IPS-NIHi7 (cell line): Measurements from ENCODE around the gene PEX11A.
A peak's percentile ranks its signal among the peaks of the same experiment; 100 is the strongest.

Experiments
- DNase-seq: peaks from one replicate; pipeline ENCODE4 v3.0.0; 2012; ENCODE audit warnings: mixed read lengths; ENCODE audit errors: extremely low spot score

The PEX11A gene

GRCh38 chr15:89656116-89656815 is 34.3 kb downstream of the PEX11A start:
- no peak for DNase-seq

DNA sequence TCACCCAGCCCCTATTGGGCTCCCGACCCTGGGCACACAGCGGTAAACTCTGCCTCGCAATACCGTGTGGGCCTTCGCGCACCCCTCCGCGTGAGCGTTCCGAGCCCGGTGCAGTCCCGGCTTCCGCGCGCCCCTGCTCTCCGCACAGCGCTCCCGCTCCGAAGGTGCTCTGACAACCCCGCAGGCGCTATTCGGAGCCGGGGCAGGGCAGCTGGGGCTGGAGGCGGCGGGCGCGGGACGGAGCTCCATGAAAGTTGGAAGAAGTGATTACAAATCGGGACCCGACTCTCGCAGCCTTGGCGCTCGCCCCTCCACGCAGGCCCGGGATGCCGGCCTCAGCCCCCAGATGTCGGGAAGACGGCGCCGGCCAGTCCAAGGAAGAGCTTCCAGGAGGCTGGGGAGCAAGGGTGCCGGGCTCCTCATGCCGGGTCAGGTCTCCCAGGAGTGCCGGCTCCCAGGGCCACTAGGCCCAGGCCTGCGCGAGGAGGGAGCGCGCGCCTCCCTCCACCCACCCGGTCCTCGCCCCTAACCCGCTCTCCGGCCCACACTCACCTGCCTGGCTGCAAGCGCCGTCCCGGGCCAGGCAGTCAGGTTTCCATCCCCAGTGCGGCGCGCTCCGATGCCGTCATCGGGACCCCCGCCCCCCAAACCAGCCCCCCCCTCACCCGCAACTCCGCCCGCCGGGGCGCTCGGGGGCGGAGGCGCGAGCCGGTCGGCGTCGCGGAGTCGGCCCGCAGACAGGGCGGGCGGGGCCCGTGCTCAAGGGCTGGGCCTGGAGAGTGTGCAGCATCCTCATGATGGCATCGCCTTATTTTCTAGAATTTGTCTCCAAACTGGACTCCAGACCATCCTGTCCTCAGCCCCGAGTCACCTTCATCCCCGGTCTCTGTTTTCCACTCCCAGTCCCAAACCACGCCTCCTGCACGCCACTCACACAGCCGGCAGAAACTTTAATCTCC is 35.4 kb downstream of the PEX11A start, which contains the start of gene KIF7:
Gene KIF7, minus strand, starts transcription at position 621 of the 959 bp plus-strand sequence. CDS start 2,537 bp downstream, outside the sequence.
- peak; percentile 98 for DNase-seq

- no peak for DNase-seq
Observed at GRCh38 chr15:89654301-89654761, 36.2 kb downstream of the PEX11A start.

GRCh38 chr15:89653578-89653977 is 37.0 kb downstream of the PEX11A start:
- DNase-seq, result no peak

DNA sequence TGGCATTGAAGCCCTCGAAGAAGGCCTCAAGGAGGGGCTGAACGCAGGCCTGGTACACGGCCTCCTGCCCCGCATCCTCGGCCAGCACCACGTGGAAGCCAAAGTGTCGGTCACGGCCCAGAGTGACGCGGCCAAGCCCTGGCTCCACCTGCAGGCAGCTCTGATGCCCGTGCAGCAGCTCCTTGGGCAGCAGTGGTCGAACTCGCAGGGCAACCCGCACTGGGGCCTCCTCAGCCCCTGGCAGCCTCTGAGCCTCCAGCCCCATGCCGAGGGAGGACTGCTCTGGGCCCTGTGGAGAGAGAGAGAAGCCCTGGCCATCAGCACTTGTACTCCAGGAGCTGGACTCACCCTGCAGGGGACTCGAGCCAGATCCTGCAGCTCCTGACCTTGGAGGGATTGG is 37.9 kb downstream of the PEX11A start:
- DNase-seq, result no peak

- DNase-seq, result no peak
Observed at GRCh38 chr15:89652131-89652530, 38.4 kb downstream of the PEX11A start.

DNA sequence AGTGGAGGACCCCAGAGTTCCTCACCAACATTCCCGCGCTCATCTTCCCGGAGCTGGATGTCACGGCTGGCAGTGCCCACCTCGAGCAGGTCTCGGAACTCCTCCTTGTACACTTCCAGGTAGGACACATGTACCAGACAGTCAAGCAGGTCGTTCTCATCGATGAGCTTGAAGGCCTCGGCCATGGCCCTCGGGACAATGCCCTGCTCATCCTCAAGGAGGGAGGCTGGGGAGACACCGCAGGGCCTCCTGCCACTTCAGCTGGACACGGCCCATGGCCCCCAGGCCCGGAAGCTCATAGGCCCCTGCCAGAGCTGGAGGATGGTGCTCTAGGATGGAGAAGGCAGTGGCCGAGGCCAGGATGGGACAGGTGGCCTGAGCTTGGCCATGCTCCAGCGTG is 40.8 kb downstream of the PEX11A start:
- DNase-seq, result no peak

DNA sequence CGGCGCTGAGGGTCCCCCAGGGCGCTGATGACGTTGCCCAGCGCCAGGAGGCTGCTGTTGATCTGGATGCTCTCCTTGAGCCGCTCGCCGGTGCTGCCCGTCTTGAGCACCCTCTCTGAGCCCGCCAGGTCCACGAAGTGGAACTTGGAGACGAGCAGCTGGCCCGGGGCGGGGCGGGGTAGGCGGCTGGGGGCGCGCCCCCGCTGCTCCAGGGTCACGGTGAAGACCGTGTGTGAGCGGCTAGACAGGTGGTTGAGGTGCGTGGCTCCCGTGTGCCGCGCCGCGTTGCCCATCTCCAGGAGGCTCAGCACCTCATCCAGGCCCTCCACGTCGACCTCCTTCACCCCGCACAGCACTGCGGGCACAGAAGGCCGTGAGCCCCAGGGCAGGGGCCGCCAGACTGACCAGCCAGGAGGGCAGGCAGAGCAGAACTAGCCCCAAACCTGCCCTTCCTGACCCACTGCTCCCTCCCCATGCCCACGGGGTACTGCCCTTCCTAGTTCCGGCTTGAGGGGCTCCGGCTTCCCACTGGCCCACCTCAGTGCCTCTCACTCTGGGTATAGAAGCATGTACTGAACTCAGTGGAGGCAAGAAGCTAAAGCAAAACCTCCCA is 41.4 kb downstream of the PEX11A start:
- DNase-seq, result no peak

GRCh38 chr15:89648106-89649012 is 42.2 kb downstream of the PEX11A start:
- DNase-seq, result no peak

DNA sequence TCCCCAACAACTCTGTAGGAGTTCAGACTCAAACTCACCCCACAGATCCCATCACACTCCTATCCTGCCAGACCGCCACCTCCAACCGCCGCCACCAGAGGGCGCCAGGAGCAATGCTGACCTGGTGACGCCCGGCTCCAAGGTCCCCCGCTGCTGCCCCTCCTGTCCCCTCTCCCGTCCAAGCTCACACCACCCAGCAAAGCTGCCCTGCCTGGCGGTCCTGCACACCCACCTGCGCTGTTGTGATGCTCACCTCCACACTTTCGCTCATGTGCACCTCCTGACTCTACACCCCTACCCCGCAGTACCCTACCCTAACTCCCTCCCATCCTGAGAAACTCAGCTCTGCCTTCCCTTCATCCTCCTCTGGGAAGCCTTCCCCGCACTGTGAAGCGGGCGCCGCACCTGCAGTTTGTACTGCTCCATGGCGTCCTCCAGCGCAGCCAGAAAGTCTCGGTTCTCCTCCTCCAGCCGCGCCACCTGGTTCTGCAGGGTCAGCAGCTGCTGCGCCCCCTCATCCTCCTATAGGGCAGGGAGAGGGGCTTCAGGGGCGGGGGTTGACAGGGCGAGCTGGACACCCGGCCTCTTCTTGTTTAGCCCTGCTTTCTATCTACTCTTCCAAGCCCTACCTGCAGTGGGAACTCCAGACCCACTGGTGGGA is 43.2 kb downstream of the PEX11A start:
- peak; percentile 95 for DNase-seq

DNA sequence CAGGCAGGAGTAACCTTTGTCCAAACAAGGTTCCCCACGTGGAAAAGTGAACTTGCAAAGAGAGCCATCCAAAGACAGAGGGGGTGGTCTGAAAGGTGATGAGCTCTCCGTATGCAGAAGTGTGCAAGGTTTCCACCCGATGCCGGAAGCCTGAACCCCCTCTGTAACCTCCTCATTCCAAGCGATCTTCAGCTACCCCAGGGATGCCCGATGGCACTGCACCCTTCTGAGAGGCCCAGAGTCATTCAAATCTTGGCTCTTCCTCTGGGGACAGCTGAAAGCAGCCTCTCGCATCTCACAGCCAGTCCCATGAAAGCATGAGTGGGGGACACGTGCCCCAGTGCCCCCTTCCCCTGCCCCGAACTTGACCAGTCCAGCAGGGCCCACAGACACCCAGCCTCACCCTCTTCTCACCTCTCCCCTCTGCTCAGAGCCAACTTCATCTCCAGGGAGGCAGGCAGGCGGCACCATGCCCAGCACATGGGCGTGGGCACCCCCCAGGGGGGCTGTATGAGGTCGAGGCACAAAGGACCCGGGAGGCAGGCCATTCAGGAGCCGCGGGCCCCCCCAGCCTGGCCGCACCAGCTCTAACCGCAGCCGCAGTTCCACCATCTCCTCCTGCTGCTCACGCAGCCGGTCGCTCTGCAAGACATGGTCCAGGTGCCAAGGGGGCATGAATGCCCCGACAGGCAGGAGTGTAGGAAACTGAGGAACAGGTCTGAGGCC is 44.0 kb downstream of the PEX11A start:
- no peak for DNase-seq

GRCh38 chr15:89645680-89646079 is 44.9 kb downstream of the PEX11A start:
- no peak for DNase-seq

GRCh38 chr15:89642106-89642505 is 48.4 kb downstream of the PEX11A start:
- no peak for DNase-seq

GRCh38 chr15:89641053-89641452 is 49.5 kb downstream of the PEX11A start:
- DNase-seq, result no peak

DNA sequence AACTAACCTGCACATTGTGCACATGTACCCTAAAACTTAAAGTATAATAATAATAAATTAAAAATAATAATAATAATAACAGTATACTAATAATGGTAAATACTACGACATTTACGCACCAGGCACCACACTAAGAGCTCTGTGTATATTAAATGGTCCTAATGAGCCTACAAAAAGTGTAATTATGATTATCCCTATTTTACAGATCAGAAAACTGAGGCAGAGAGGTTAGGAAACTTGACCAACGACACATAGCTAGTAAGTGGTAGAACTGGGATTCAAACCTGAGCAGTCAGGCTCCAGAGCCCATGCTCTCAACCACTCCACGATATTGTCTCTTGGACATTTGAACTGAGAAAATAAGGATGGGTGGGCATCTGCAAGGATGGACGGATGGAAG is 50.3 kb downstream of the PEX11A start:
- DNase-seq, result no peak

DNA sequence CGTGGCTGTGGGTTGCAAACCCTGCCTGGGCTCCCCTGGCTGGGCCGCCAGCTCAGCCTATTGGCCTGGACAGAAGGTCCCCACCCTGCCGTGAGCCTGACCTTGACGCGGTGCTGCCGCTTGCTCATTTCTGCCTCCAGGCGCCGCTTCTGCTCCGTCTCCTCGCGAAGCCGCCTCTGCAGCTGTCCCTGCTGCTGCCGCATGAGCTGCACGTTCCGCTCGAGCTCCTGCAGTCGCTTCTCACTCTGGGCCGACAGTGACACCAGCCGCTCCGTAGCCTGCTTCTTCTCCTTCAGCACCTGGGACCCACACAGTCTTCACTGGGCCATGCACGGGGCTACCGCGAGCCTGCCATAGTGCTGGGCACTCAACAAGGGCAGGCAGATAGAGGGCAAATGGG is 57.0 kb downstream of the PEX11A start:
- peak; percentile 9 for DNase-seq

- DNase-seq, result no peak
Observed at GRCh38 chr15:89632563-89633430, 57.8 kb downstream of the PEX11A start.

DNA sequence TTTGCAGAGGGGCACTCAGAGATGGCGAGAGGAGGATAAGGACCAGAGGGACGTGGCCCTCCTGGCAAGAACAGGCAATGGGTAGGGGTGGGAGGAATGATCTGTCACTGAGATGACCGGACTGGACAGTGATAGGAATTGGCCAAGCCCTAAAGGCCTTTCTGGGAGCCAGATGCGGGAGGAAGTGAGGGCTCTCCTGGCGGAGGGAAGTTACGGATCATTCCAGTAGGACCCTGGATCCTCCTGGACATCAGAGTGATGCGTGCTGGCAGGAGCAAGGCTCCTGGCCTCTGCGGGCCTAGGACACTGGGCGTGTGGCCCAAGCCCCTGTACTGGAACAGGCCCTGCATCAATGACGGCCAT is 58.7 kb downstream of the PEX11A start:
- DNase-seq, result no peak
